Right lung (tissue), 5 donors: Measurements from ENCODE around the gene SMG6. TPM values are rescaled to one million over a fixed set of nuclear protein-coding genes. Genes with fewer than 3 reads are reported as not detected.
"Not testable (repeated sequence)": the region's sequence is repeated elsewhere in the genome, so short reads cannot be mapped to it uniquely, and the experiment has no call there.

Experiments used
- DNase-seq, 2 donors: peaks; one replicate each; pipeline ENCODE4 v3.0.0-alpha.2; 2013
- polyA plus RNA-seq, 5 donors: library from polyadenylated mRNA; unstranded; fragments of 120-200 nt; gene quantifications; one replicate each; pipeline versions ENCODE4 v1.2.1 to v1.2.3, GENCODE V29; 2013; ENCODE audit warnings: inconsistent platforms in 1 of 5, low replicate concordance in 1 of 5; ENCODE audit not compliant: insufficient read length in 5 of 5, insufficient read depth in 1 of 5

SMG6 gene
- polyA plus RNA-seq, 5 donors, result 30.9 to 42.6 (median 35.7) TPM

DNA sequence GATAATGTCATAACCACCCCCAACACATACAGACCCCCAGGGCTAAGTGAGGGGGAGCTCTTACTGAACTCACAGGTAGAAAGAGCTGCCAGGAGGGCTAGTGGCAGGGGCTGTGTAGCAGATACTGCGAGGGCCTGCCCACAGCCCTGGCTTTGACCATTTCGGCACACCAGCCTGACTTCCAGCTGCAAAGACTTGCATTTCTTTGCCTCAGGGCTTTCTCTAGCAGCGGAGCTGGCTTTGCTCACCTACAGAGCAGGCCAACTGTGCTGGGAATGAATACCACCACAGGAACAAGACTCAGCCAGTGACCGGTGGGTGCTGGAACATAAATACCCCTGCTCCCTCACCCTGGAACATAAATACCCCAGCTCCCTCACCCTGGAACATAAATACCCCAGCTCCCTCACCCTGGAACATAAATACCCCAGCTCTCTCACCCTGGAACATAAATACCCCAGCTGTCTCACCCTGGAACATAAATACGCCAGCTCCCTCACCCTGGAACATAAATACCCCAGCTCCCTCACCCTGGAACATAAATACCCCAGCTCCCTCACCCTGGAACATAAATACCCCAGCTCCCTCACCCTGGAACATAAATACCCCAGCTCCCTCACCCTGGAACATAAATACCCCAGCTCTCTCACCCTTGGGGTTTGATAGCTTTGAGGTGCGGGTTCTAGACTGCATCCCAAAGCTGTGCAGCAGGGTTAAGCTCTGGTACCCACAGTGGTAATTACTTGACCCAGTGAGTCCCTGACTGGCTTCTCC, 290.2 kb downstream of the SMG6 start:
- DNase-seq, result not testable (repeated sequence)

DNA sequence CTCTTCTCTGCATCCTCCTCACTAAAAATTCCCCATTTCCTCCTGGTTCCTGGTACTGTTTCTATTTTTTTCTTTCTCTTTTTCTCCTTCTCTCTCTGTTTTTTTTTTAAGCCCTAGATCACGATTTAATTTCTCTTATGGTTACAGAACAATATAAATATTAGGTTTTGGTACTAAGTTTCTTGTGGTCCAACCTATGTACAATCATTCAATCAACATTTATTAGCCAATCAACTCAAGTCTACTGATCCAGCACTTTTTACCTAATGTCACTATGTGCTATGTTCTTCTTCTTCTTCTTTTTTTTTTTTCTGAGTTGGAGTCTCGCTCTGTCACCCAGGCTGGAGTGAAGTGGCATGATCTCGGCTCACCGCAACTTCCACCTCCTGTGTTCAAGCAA, 291.1 kb downstream of the SMG6 start:
- DNase-seq, result no peak

DNA sequence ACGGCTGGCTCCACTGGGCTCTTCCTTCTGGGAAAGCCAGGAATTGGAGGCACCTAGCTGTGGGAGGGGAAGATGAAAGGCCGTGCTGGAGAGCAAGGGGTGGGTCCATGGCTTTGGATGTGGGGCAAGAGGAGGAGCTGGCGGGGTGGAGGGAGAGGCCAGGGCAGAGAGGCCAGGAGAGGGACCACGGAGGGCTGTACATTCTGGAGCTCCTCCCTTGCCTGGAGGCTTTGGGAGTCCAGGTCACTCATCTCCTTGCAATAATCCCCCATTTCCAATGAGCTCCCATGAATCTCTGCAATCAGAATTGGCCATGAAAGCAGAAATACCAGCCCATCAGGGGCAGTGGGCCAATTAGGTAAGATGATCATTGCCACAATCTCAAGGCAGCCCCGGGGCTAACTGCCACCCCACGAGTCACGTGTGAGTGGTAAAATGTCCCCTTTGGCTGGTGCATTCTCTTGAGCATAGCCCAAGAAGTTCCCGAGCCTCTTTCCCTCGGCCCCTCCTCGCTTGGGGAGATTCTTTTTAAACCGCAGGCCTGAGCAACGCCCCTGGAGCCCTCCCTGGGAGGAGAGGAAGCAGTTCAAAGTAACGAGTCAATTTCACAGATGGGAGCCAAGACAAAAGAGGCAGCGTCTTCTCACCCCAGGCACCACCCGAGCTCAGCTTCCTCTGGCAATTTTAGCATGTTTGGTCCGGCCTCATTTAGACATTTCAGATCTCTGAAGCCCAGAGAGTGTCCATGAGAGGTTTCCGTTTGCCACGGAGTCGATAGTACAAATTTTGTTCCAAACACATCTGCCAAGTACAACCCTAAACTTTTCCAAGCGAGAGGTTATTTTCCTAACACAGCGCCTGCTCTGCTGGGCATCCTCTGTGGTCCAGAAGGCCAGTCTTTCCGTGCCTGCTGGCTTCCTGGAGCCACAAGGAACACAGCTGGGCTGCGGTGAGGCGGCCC, 291.9 kb downstream of the SMG6 start:
- DNase-seq, result no peak

Other genes with a start within 250 kb of the SMG6 start
- 10 to 100 TPM; 15.1 to 51.9 (median 24.4) TPM for gene HIC1, start 248.7 kb downstream of the SMG6 start, polyA plus RNA-seq
- gene SRR, start 165 bp upstream of the SMG6 start, polyA plus RNA-seq, result 10 to 100 TPM; 21.0 to 25.7 (median 24.7) TPM
- 10 to 100 TPM; 29.8 to 39.1 (median 36.0) TPM for gene TSR1, start 32.7 kb upstream of the SMG6 start, polyA plus RNA-seq
- 100 to 1,000 TPM in 1 of 5 donors, 10 to 100 TPM in 4; 68.8 to 103 (median 86.9) TPM for gene SGSM2, start 33.7 kb upstream of the SMG6 start, polyA plus RNA-seq
- gene MNT, start 97.3 kb upstream of the SMG6 start, polyA plus RNA-seq, result 10 to 100 TPM; 10.2 to 20.2 (median 12.5) TPM
- gene METTL16, start 208.1 kb upstream of the SMG6 start, polyA plus RNA-seq, result 10 to 100 TPM; 36.2 to 44.9 (median 38.7) TPM